GM18517 (cell line): ENCODE results near the gene MARF1.

Experiments used
- ATAC-seq: cut with Tn5 transposase; IDR thresholded peaks from one replicate; pipeline ENCODE4 v1.9.1; 2021; ENCODE audit warnings: mild to moderate bottlenecking, moderate library complexity; ENCODE audit not compliant: unreplicated experiment

Gene MARF1

GRCh38 chr16:15602285-15603044, 40.5 kb downstream of the MARF1 start:
- no peak for ATAC-seq

- ATAC-seq, result no peak
Measured at GRCh38 chr16:15601212-15601879, 41.6 kb downstream of the MARF1 start.

GRCh38 chr16:15599303-15600070, 43.5 kb downstream of the MARF1 start:
- no peak for ATAC-seq

- no peak for ATAC-seq
Measured at GRCh38 chr16:15598648-15599190, 44.2 kb downstream of the MARF1 start.

GRCh38 chr16:15597822-15598647, 44.9 kb downstream of the MARF1 start:
- no peak for ATAC-seq

GRCh38 chr16:15597135-15597534, 45.8 kb downstream of the MARF1 start:
- ATAC-seq, result no peak

GRCh38 chr16:15594711-15595320, 48.1 kb downstream of the MARF1 start:
- ATAC-seq, result no peak

GRCh38 chr16:15593235-15593634, 49.7 kb downstream of the MARF1 start:
- no peak for ATAC-seq

- ATAC-seq, result no peak
Measured at GRCh38 chr16:15592324-15592723, 50.6 kb downstream of the MARF1 start.

- ATAC-seq, result no peak
Measured at GRCh38 chr16:15587152-15587825, 55.7 kb downstream of the MARF1 start.

GRCh38 chr16:15586716-15587115, 56.2 kb downstream of the MARF1 start:
- no peak for ATAC-seq

- no peak for ATAC-seq
Measured at GRCh38 chr16:15585956-15586355, 57.0 kb downstream of the MARF1 start.

- no peak for ATAC-seq
Measured at GRCh38 chr16:15583526-15583925, 59.4 kb downstream of the MARF1 start.

GRCh38 chr16:15581127-15581815, 61.7 kb downstream of the MARF1 start:
- ATAC-seq, result no peak

- ATAC-seq, result no peak
Measured at GRCh38 chr16:15578824-15579223, 64.1 kb downstream of the MARF1 start.

- ATAC-seq, result no peak
Measured at GRCh38 chr16:15576960-15577958, 65.7 kb downstream of the MARF1 start.

- ATAC-seq, result no peak
Measured at GRCh38 chr16:15575293-15576049, 67.5 kb downstream of the MARF1 start.
